GM10847 (cell line): ENCODE measurements around the gene UBE2H.

Source experiments
- POLR2A ChIP-seq: IDR thresholded peaks from 2 replicates; pipeline ENCODE4 v1.6.1; 2011; ENCODE audit not compliant: insufficient read length; ENCODE audit errors: extremely low read depth

The UBE2H gene

DNA sequence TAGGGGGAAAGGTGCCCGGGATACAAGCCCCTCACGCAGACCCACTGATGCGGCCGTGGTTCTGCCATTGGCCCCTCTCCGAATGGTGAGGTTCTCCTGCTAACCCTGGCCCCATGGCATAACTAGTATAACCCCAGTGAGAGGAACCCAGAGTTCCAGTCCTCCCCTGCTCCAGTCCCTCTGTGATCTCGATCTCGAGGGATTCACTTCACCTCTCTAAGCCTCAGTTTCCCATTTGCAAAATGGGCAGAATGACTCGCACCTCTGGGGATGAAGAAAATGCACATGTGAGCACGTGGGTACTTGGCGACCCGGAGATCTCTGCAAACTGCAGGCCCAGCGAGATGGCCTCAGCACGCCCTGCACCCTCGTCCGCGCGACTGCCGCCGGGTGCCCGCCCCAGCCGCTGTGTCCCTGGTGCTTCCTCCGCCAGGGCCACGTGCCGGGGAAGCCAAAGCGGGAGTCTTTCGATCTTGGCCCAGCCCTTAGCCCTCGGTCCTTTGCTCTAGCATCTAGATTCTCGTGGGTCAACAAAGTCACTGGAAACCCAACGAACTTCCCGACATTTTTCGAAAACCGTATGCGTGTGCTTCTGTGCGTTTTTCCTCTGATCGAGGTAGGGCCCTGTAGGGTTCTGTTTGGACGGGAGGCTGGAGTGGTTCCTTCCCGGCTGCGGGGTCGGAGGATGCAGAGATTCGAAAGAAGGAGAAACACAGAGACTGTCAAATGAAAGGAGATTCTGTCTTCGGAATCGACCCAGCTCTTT, 169.8 kb downstream of the UBE2H start:
- TF ChIP-seq POLR2A = no peak

DNA sequence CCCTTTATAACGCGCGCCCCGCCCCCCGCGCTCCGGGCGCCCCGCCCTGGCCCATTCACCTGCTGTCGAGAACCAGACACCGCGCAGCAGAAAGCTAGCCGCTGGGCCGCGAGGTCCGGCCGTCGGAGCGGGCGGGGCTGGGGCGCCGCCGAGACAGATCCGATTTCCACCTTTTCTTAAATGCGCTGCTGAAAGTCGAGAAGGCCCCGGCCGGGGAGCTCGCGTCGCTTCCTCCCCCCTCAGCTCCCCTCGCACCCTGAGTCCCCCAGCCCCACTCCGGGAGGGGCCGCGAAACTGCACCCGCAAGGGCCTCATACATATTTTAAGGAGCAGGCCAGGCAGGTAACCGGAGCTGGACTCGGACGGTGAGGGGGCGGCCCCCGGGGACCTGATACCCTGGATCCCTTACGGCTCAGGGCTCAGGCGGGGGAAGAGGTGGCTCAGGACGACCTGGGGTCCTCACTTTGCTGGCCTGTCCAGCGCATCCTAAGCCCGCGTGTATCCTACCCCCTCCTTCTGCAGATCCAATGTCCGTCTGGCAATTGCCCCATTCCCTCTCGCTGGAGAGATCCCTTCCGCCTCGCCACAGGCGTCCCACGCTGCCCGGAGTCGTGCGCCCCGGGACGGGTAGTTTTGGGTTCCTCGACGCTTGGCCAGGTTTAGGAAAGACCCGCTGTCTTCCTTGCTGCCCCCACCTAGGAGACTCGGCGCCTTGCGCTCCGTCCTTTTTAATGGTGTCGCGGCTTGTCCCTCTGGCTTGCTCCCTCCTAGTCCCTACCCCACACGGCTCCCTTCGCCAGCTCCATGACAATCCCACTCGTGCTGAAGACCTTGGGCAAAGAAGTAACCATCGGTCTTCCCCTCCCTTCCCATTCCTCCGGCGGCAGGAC, 170.6 kb downstream of the UBE2H start:
- TF ChIP-seq POLR2A = no peak

DNA sequence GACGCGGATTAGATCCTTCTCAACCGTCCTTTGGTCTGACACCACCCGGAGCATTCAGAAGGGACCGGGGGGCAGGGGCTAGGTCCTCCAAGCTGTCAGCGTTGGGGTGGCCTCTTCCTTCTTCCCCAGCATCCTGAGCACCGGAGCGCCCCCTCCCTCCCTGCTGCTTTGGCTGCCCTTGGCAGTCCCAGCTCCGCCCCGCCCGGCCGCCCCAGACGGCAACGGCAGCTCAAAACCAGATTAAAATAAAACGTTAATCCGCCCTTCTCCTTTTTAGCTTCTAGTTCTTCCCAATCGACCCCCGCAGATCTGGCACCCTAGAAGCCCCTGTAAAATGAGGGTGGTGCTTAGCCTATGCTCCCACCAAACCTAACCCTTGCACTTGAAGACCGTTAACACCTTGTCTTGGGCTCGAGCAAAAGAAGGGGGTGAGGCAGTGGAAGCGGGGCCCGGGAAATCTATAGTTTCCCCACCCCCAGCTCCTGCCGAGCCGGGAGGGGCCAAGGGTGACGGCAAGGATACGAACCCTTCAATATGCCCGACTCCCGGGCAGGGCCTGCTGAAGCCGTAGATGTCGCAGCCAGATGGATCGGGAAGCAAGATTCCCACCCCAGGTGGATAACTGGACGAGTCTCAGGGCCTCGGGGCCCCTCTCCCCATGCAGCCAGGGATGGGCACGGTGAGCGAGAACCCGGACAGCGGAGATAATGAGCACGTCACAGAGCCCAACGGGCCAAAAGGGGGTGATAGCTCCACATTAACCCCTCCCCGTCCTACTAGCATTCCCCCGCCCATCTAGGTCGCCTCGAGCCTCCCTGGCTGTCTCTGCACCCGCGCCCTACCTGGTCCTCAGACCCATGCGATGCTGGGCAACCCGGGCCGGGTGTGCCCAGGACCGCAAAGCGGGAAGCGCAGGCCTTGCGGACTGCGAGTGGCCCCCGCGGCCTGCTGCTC, 171.5 kb downstream of the UBE2H start:
- TF ChIP-seq POLR2A = no peak
